K562 (cell line): Measurements from ENCODE around the gene MPRIP. TPM values are rescaled to one million over a fixed set of nuclear protein-coding genes. Genes with fewer than 3 reads are reported as not detected.

Source experiments
- ATAC-seq: fragments of 200-7000 bp; cut with Tn5 transposase; 3 replicates; pipeline ENCODE4 v1.9.1; 2020; ENCODE audit warnings: moderate library complexity
- BruUV-seq: library from RNA; stranded (reverse); fragments of 400-500 nt; replicated peaks from 2 replicates; lab custom pipeline; 2021; lab: Mats Ljungman, UMichigan
- CTCF ChIA-PET: fragments of 300-600 bp; formaldehyde crosslinking; extraction: SDS; loops from one replicate; lab custom pipeline; 2021; ENCODE audit warnings: low intra/inter-chr PET ratio; lab: Yijun Ruan, JAX
- POLR2A ChIA-PET: fragments of 300-600, 350-650 bp; sonication (Branson Sonifier 250); formaldehyde crosslinking; extraction: SDS; loops from one replicate; lab custom pipeline; 2021; ENCODE audit warnings: antibody characterized with exemption, inconsistent platforms; lab: Yijun Ruan, JAX
- DNase-seq, 4 experiments: peaks; one replicate each; pipeline versions ENCODE4 v3.0.0 to v3.0.0-alpha.2; 2011 to 2018; ENCODE audit warnings: low spot score in 3 of 4, mixed read lengths in 3 of 4; ENCODE audit errors: extremely low read depth in 1 of 4
- FAIRE-seq: peaks from 2 replicates; lab custom pipeline; 2011; peaks lifted over from hg19 to GRCh38; lab: Jason Lieb, UNC
- H2AFZ ChIP-seq: 2 replicates; pipeline ENCODE4 v1.6.0; 2011; ENCODE audit warnings: low read depth, low read length, control low read depth, inconsistent platforms
- H3K27ac ChIP-seq: fragments of 200-600 bp; 3 replicates; pipeline ENCODE4 v1.8.0; 2011; ENCODE audit warnings: low read depth, mild to moderate bottlenecking, control low read depth, inconsistent platforms, low read length, moderate library complexity, mixed read lengths; ENCODE audit errors: extremely low read depth
- H3K27me3 ChIP-seq, 2 experiments: fragments of 300-600 bp in 1 of 2; 2 replicates in 1 of 2; 3 replicates in 1 of 2; pipeline versions ENCODE4 v1.6.0 to v1.8.0; 2011; ENCODE audit warnings: inconsistent platforms in 2 of 2, low read length in 2 of 2, mild to moderate bottlenecking in 1 of 2, mixed read lengths in 1 of 2, moderate library complexity in 1 of 2; ENCODE audit not compliant: control insufficient read depth in 2 of 2, insufficient read depth in 2 of 2
- H3K36me3 ChIP-seq: fragments of 300-600 bp; 3 replicates; pipeline ENCODE4 v1.8.0; 2011; ENCODE audit warnings: mild to moderate bottlenecking, low read length, inconsistent platforms; ENCODE audit not compliant: control insufficient read depth, insufficient read depth
- H3K4me1 ChIP-seq, 2 experiments: fragments of 200-600 bp in 1 of 2; replicated peaks in 1 of 2; 2 replicates in 1 of 2; 3 replicates in 1 of 2; pipeline versions ENCODE4 v1.5.1 to v1.8.0; 2011; ENCODE audit warnings: inconsistent platforms in 2 of 2, low read length in 2 of 2, mild to moderate bottlenecking in 1 of 2, mixed read lengths in 1 of 2, moderate library complexity in 1 of 2; ENCODE audit not compliant: control insufficient read depth in 2 of 2, insufficient read depth in 2 of 2
- H3K4me2 ChIP-seq: 2 replicates; pipeline ENCODE4 v1.6.1; 2011; ENCODE audit warnings: low read length, control low read depth, inconsistent platforms, mixed read lengths; ENCODE audit not compliant: insufficient read depth
- H3K4me3 ChIP-seq: fragments of 200-600 bp; sonication (generic), shearing (Covaris generic); 2 replicates; pipeline ENCODE4 v1.5.1; 2016; ENCODE audit warnings: control low read depth, inconsistent platforms
- H3K79me2 ChIP-seq: fragments of 200-600 bp; 3 replicates; pipeline ENCODE4 v1.8.0; 2011; ENCODE audit warnings: low read length, inconsistent platforms; ENCODE audit not compliant: control insufficient read depth, insufficient read depth
- H3K9ac ChIP-seq, 2 experiments: 2 replicates each; pipeline versions ENCODE4 v1.6.0 to v1.6.1; 2011; ENCODE audit warnings: low read depth in 2 of 2, low read length in 2 of 2, control low read depth in 1 of 2, inconsistent platforms in 1 of 2, mild to moderate bottlenecking in 1 of 2, mixed read lengths in 1 of 2; ENCODE audit not compliant: insufficient read depth in 1 of 2
- H3K9me1 ChIP-seq: one replicate; pipeline ENCODE4 v1.6.0; 2011; ENCODE audit warnings: inconsistent platforms, mild to moderate bottlenecking, low read length, moderate library complexity; ENCODE audit not compliant: control insufficient read depth, insufficient read depth
- H3K9me3 ChIP-seq: replicated peaks from 2 replicates; pipeline ENCODE4 v1.5.1; 2011; ENCODE audit warnings: low read depth, low read length, inconsistent platforms; ENCODE audit not compliant: control insufficient read depth, insufficient read depth
- H4K20me1 ChIP-seq: replicated peaks from 2 replicates; pipeline ENCODE4 v1.6.1; 2011; ENCODE audit warnings: low read length, inconsistent platforms, mixed read lengths; ENCODE audit not compliant: control insufficient read depth, insufficient read depth
- MAFK ChIP-seq: IDR thresholded peaks from 2 replicates; pipeline ENCODE4 v1.6.1; 2011; ENCODE audit warnings: low read length, improper control_type of control experiment
- MCM7 ChIP-seq, 2 experiments: fragments of 450-650 bp; IDR thresholded peaks; 2 replicates each; pipeline ENCODE4 v1.6.1; 2016 to 2018
- RAD21 ChIP-seq, 2 experiments: fragments of 250-450 bp in 1 of 2; fragments of 450-650 bp in 1 of 2; sonication (Bioruptor Pico) in 1 of 2; formaldehyde crosslinking in 1 of 2; IDR thresholded peaks in 1 of 2; conservative IDR thresholded peaks in 1 of 2; 2 replicates each; pipeline versions ENCODE4 v1.4.0 to v1.8.0; 2020 to 2022; ENCODE audit warnings: mild to moderate bottlenecking in 2 of 2, moderate library complexity in 1 of 2
- RBBP5 ChIP-seq: fragments of 200-600 bp; sonication (generic); IDR thresholded peaks from 2 replicates; pipeline ENCODE4 v1.6.1; 2012; ENCODE audit warnings: borderline replicate concordance, mild to moderate bottlenecking, low read length, control low read depth, inconsistent platforms; ENCODE audit not compliant: insufficient read depth, poor library complexity, severe bottlenecking
- RBFOX2 ChIP-seq: fragments of 200-400 bp; formaldehyde crosslinking; IDR thresholded peaks from 2 replicates; pipeline ENCODE4 v1.6.1; 2017; ENCODE audit warnings: low read depth, mild to moderate bottlenecking, low read length, moderate library complexity
- SIX5 ChIP-seq, 2 experiments: IDR thresholded peaks; 2 replicates each; pipeline ENCODE4 v1.6.1; 2011; ENCODE audit warnings: low read length in 2 of 2, borderline replicate concordance in 1 of 2, low read depth in 1 of 2, mild to moderate bottlenecking in 1 of 2, moderate library complexity in 1 of 2; ENCODE audit not compliant: insufficient read depth in 1 of 2
- TEAD1 ChIP-seq, 2 experiments: fragments of 450-650 bp in 1 of 2; sonication (generic) in 1 of 2; formaldehyde crosslinking; IDR thresholded peaks; 2 replicates each; pipeline versions ENCODE4 v1.4.0 to v1.8.0; 2020 to 2022; ENCODE audit warnings: mild to moderate bottlenecking in 2 of 2, missing genetic modification reagents in 1 of 2
- ZNF23 ChIP-seq: fragments of 250-450 bp; sonication (Bioruptor Pico); IDR thresholded peaks from 2 replicates; pipeline ENCODE4 v1.4.0; 2020; ENCODE audit warnings: mild to moderate bottlenecking
- WGBS: fragments of 100-300 bp; shearing (Covaris generic); methylation state at CpG from one replicate; pipeline ENCODE4 v1.1.6; 2016; ENCODE audit warnings: low coverage, mixed read lengths; ENCODE audit not compliant: insufficient coverage; ENCODE audit errors: missing lambda C conversion rate; 5-methylcytosine and 5-hydroxymethylcytosine counted together
- in situ Hi-C: fragments of 300-500 bp; cut with MboI; formaldehyde crosslinking; loops from 4 replicates; pipeline ENCODE4 v1.15.0; 2018; ENCODE audit warnings: inconsistent platforms, mixed read lengths
- intact Hi-C: fragments of 100-400 bp; cut with micrococcal nuclease; formaldehyde crosslinking; loops from 2 replicates; pipeline ENCODE4 v1.14.2; 2022
- polyA plus RNA-seq, 8 experiments: library from polyadenylated mRNA; depleted of rRNA in 4 of 8; stranded (reverse) in 5 of 8; unstranded in 3 of 8; fragments of >200 nt; fragmentation: Nextera tagmentation in 2 of 8; fragmentation: Illumina TruSeq in 1 of 8; extraction: Ambion mirVana in 2 of 8; extraction: Trizol in 1 of 8; gene quantifications; 2 replicates each; pipeline versions ENCODE4 v1.2.1 to v1.2.3, GENCODE V29; 2011 to 2014; ENCODE audit warnings: inconsistent platforms in 1 of 8, missing spikeins in 1 of 8
- total RNA-seq, 7 experiments: library from RNA; depleted of rRNA in 6 of 7; stranded (reverse); fragments of >200 nt in 6 of 7; fragmentation: Illumina TruSeq in 2 of 7; extraction: Trizol in 2 of 7; gene quantifications; 2 replicates each; pipeline versions ENCODE4 v1.2.1 to v1.2.3, GENCODE V29; 2011 to 2021; ENCODE audit warnings: low replicate concordance in 1 of 7
- TF ChIP-seq, protein P1 (sequence below), 3 experiments: IDR thresholded peaks in 2 of 3; conservative IDR thresholded peaks in 1 of 3; 2 replicates each; pipeline ENCODE4 v1.5.1; 2011 to 2012; ENCODE audit warnings: low read length in 3 of 3, mild to moderate bottlenecking in 3 of 3, control low read depth in 2 of 3, improper control_type of control experiment in 1 of 3, inconsistent platforms in 1 of 3, low read depth in 1 of 3, mixed read lengths in 1 of 3, moderate library complexity in 1 of 3; ENCODE audit not compliant: insufficient read depth in 2 of 3

MPRIP gene
- total and polyA plus RNA-seq, 9 of the 15 experiments (the other 6 are each of a cell fraction or from before 2014, with no cell fraction given), result 10.0 to 72.6 (median 30.1) TPM

DNA sequence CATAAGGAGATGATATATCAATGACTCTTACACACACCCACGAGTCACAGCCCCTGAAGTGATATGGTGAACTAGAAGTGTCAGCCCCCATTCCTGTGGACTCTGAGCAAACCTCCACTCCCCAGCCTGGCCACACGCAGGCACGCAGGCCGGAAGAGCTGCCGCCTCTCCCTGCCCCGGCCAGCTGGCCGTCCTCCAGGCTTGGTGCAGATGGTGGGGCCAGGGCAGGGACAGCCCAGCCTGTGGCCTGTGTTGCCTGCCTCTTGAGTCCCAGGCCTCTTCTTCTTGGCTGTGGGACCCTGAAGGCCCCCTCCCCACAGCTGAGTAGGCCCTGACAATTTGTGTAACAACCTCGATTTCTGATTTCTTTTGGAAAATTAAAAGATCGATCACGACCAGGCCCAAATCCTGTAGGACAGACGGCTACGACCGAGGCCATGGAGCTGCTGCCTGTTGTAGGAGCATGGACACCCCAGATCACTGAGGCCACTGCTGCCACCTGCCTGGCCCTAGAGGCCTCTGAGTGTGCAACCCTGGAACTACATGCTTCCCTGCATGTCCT is 10.0 kb upstream of the MPRIP start:
- H4K20me1 ChIP-seq, result no peaks in the 10 kb centered on the region
- no peaks in the 10 kb centered on the region; the same call in 1 of the 2 replicates for H3K9me3 ChIP-seq
- H3K27ac ChIP-seq, result no peak overlapping the region; the same call in 2 of the 3 replicates
- DNase-seq, result peak in 2 of 4 experiments; percentile 24 to 38
- H3K27me3 ChIP-seq, result no peaks in the 10 kb centered on the region
- 35% methylated on average over 11 of the region's 13 CpGs for WGBS
- no peak for ATAC-seq
- no peak overlapping the region for H3K4me3 ChIP-seq
- CTCF ChIA-PET, result no interaction called here
- H2AFZ ChIP-seq, result peak overlapping the region; percentile 62
- POLR2A ChIA-PET, result no interaction called here
- TF ChIP-seq MCM7 (IDR thresholded peaks at IDR 0.05) (no peak), SIX5 (IDR thresholded peaks at IDR 0.05; ENCODE audit: borderline replicate concordance in 1 of 2, insufficient read depth in 1 of 2, low read depth in 1 of 2, low read length in 2 of 2) (no peak), TEAD1 (CRISPR knock-in tag; IDR thresholded peaks at IDR 0.05) (no peak), RAD21 (CRISPR knock-in tag; conservative IDR thresholded peaks at IDR 0.05 in 1 of 2, IDR thresholded peaks at IDR 0.05 in 1 of 2) (0 out of 4 replicates have a peak, but pooled peaks of 1 of the 2 experiments have one; percentile 4), RBFOX2 (no peak), RBBP5 (no peak), ZNF23 (no peak), MAFK (no peak)
- TF ChIP-seq, protein P1, sequence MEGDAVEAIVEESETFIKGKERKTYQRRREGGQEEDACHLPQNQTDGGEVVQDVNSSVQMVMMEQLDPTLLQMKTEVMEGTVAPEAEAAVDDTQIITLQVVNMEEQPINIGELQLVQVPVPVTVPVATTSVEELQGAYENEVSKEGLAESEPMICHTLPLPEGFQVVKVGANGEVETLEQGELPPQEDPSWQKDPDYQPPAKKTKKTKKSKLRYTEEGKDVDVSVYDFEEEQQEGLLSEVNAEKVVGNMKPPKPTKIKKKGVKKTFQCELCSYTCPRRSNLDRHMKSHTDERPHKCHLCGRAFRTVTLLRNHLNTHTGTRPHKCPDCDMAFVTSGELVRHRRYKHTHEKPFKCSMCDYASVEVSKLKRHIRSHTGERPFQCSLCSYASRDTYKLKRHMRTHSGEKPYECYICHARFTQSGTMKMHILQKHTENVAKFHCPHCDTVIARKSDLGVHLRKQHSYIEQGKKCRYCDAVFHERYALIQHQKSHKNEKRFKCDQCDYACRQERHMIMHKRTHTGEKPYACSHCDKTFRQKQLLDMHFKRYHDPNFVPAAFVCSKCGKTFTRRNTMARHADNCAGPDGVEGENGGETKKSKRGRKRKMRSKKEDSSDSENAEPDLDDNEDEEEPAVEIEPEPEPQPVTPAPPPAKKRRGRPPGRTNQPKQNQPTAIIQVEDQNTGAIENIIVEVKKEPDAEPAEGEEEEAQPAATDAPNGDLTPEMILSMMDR (IDR thresholded peaks at IDR 0.05 in 2 of 3, conservative IDR thresholded peaks at IDR 0.05 in 1 of 3; ENCODE audit: insufficient read depth in 2 of 3, low read depth in 1 of 3, low read length in 3 of 3), result peak in 1 of 3 experiments; percentile 35; a peak in 2 of 6 replicates
- TF ChIP-seq, all 486 proteins: peak for 2
- Histone ChIP-seq H3K4me1 (peaks cover 39% of the 10 kb centered on the region in 2 experiments; a peak in 4 of 5 replicates), H3K9ac (peak overlapping the region in 1 of 2 experiments; percentile 60; a peak in 2 of 4 replicates), H3K4me2 (no peak overlapping the region), H3K9me1 (no peaks in the 10 kb centered on the region), H3K36me3 (no peaks in the 10 kb centered on the region), H3K79me2 (no peaks in the 10 kb centered on the region)
- in situ Hi-C loops (no loop called here), intact Hi-C loops (no loop called here)
- BruUV-seq, result no TSS peak
- no peak for FAIRE-seq
